ENCODE data around the gene ITGA1. TPM values are rescaled to one million over a fixed set of nuclear protein-coding genes. Genes with fewer than 3 reads are reported as not detected.

Gene ITGA1
- total and polyA plus RNA-seq, 2 donors (not counting 1 experiment from before 2014, with no cell fraction given): 0.74 TPM; not detected in 1

DNA sequence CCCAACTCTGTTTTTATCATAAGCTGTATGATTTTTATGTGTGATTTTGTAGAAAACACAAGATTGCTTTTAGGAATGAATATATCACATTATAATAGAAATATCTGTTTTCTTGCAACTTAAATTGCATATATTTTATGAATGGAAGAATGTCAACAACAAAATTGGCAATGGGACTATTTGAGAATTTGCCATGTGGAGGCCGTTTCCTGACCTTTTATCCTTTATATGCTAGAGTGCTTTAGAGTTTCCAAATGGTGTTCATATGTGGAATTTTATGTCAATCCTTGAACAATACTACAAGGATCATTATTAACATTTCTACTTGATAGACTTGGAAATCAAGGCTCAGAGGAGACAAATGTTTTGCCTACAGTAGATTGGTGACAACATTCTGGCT is 34.2 kb downstream of the ITGA1 start:
- Histone ChIP-seq H3K4me2 (replicated peaks; ENCODE audit: low read depth, low read length, poor library complexity, severe bottlenecking) (no peak overlapping the region), H3K79me2 (ENCODE audit: control insufficient read depth, insufficient read depth, low read length) (no peaks in the 10 kb centered on the region), H4K20me1 (ENCODE audit: control insufficient read depth, insufficient read depth, low read length, poor library complexity, severe bottlenecking) (no peaks in the 10 kb centered on the region), H3K36me3 (replicated peaks in 1 of 2; ENCODE audit: control extremely low read depth in 1 of 2, control insufficient read depth in 1 of 2, extremely low read depth in 1 of 2, insufficient read depth in 2 of 2, low read length in 1 of 2) (no peaks in the 10 kb centered on the region), H3K27ac (ENCODE audit: low read length in 2 of 2) (no peak overlapping the region), H3K9me3 (ENCODE audit: control extremely low read depth in 1 of 3, control insufficient read depth in 2 of 3, insufficient read depth in 1 of 3, low read length in 2 of 3) (no peaks in the 10 kb centered on the region), H3K9ac (ENCODE audit: low read length) (no peak overlapping the region), H2AFZ (ENCODE audit: insufficient read depth, low read depth, low read length, poor library complexity, severe bottlenecking) (no peak overlapping the region), H3K4me1 (ENCODE audit: control insufficient read depth in 2 of 2, insufficient read depth in 2 of 2, low read length in 2 of 2) (no peaks in the 10 kb centered on the region), H3K4me3 (ENCODE audit: control extremely low read depth in 1 of 5, extremely low read depth in 1 of 5, insufficient read depth in 1 of 5, low read depth in 2 of 5, low read length in 4 of 5) (no peak overlapping the region), H3K27me3 (replicated peaks in 1 of 4; ENCODE audit: control extremely low read depth in 1 of 4, control insufficient read depth in 3 of 4, insufficient read depth in 4 of 4, low read length in 3 of 4) (peaks cover 0 to 3% (median 0%) of the 10 kb centered on the region in 4 experiments)
- Mint-ChIP-seq H3K4me3 (no peak overlapping the region), H3K27me3 (no peaks in the 10 kb centered on the region), H3K4me1 (no peaks in the 10 kb centered on the region), H3K9me3 (ENCODE audit: insufficient read depth) (no peaks in the 10 kb centered on the region), H3K27ac (no peak overlapping the region)
- ChIA-PET POLR2A (no interaction called here), CTCF (no interaction called here)
- TF ChIP-seq, protein P1, sequence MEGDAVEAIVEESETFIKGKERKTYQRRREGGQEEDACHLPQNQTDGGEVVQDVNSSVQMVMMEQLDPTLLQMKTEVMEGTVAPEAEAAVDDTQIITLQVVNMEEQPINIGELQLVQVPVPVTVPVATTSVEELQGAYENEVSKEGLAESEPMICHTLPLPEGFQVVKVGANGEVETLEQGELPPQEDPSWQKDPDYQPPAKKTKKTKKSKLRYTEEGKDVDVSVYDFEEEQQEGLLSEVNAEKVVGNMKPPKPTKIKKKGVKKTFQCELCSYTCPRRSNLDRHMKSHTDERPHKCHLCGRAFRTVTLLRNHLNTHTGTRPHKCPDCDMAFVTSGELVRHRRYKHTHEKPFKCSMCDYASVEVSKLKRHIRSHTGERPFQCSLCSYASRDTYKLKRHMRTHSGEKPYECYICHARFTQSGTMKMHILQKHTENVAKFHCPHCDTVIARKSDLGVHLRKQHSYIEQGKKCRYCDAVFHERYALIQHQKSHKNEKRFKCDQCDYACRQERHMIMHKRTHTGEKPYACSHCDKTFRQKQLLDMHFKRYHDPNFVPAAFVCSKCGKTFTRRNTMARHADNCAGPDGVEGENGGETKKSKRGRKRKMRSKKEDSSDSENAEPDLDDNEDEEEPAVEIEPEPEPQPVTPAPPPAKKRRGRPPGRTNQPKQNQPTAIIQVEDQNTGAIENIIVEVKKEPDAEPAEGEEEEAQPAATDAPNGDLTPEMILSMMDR (IDR thresholded peaks at IDR 0.05): no peak
- TF ChIP-seq EZH2 (IDR thresholded peaks at IDR 0.05; ENCODE audit: borderline replicate concordance, insufficient read depth, low read depth, low read length, poor library complexity, severe bottlenecking): no peak
- WGBS (ENCODE audit: insufficient coverage): no CpG with 5 or more reads among the region's 1 CpG
- intact Hi-C loops (cut with micrococcal nuclease): no loop called here
- ATAC-seq (ENCODE audit: low read depth): no peak
- DNase-seq: no peak

GRCh38 chr5:52822437-52822836 is 34.7 kb downstream of the ITGA1 start:
- DNase-seq (no peak), ATAC-seq (ENCODE audit: low read depth) (no peak)
- Mint-ChIP-seq H3K9me3 (ENCODE audit: insufficient read depth) (no peaks in the 10 kb centered on the region), H3K27ac (no peak overlapping the region), H3K4me1 (no peaks in the 10 kb centered on the region), H3K4me3 (no peak overlapping the region), H3K27me3 (no peaks in the 10 kb centered on the region)
- peaks cover 0 to 3% (median 0%) of the 10 kb centered on the region in 4 experiments for H3K27me3 ChIP-seq (replicated peaks in 1 of 4; ENCODE audit: control extremely low read depth in 1 of 4, control insufficient read depth in 3 of 4, insufficient read depth in 4 of 4, low read length in 3 of 4)
- H3K4me2 ChIP-seq (replicated peaks; ENCODE audit: low read depth, low read length, poor library complexity, severe bottlenecking): no peak overlapping the region
- intact Hi-C loops (cut with micrococcal nuclease): no loop called here
- no peaks in the 10 kb centered on the region for H4K20me1 ChIP-seq (ENCODE audit: control insufficient read depth, insufficient read depth, low read length, poor library complexity, severe bottlenecking)
- H3K4me3 ChIP-seq (ENCODE audit: control extremely low read depth in 1 of 5, extremely low read depth in 1 of 5, insufficient read depth in 1 of 5, low read depth in 2 of 5, low read length in 4 of 5): no peak overlapping the region
- no peaks in the 10 kb centered on the region for H3K36me3 ChIP-seq (replicated peaks in 1 of 2; ENCODE audit: control extremely low read depth in 1 of 2, control insufficient read depth in 1 of 2, extremely low read depth in 1 of 2, insufficient read depth in 2 of 2, low read length in 1 of 2)
- 86% methylated on average over 4 of the region's 6 CpGs for WGBS (ENCODE audit: insufficient coverage)
- no peak overlapping the region for H3K27ac ChIP-seq (ENCODE audit: low read length in 2 of 2)
- CTCF ChIA-PET: no interaction called here
- H3K9me3 ChIP-seq (ENCODE audit: control extremely low read depth in 1 of 3, control insufficient read depth in 2 of 3, insufficient read depth in 1 of 3, low read length in 2 of 3): no peaks in the 10 kb centered on the region
- H2AFZ ChIP-seq (ENCODE audit: insufficient read depth, low read depth, low read length, poor library complexity, severe bottlenecking): no peak overlapping the region
- H3K79me2 ChIP-seq (ENCODE audit: control insufficient read depth, insufficient read depth, low read length): no peaks in the 10 kb centered on the region
- POLR2A ChIA-PET: no interaction called here
- no peak for TF ChIP-seq EZH2 (IDR thresholded peaks at IDR 0.05; ENCODE audit: borderline replicate concordance, insufficient read depth, low read depth, low read length, poor library complexity, severe bottlenecking)
- TF ChIP-seq, protein P1 (IDR thresholded peaks at IDR 0.05): no peak
- no peaks in the 10 kb centered on the region for H3K4me1 ChIP-seq (ENCODE audit: control insufficient read depth in 2 of 2, insufficient read depth in 2 of 2, low read length in 2 of 2)
- H3K9ac ChIP-seq (ENCODE audit: low read length): no peak overlapping the region

Measured in B cell (primary cell).